Measurements from ENCODE around the gene COMMD3. TPM values are rescaled to one million over a fixed set of nuclear protein-coding genes. Genes with fewer than 3 reads are reported as not detected.

The COMMD3 gene
- total and polyA plus RNA-seq, 2 donors (not counting 3 experiments of a cell fraction or from before 2014, with no cell fraction given): 22.5 to 48.9 TPM

- Histone ChIP-seq H3K9me3 (replicated peaks; ENCODE audit: control insufficient read depth, insufficient read depth, low read length) (no peaks in the 10 kb centered on the region), H3K9ac (replicated peaks; ENCODE audit: extremely low read depth, insufficient read depth, low read length) (no peak overlapping the region), H3K4me2 (ENCODE audit: insufficient read depth, low read length) (peak overlapping the region; percentile 71), H2AFZ (ENCODE audit: low read depth, low read length) (no peak overlapping the region), H3K9me1 (replicated peaks; ENCODE audit: control insufficient read depth, extremely low read depth, insufficient read depth, low read length) (no peaks in the 10 kb centered on the region), H3K27ac (ENCODE audit: insufficient read depth, low read depth, low read length) (no peak overlapping the region), H3K36me3 (ENCODE audit: control insufficient read depth in 2 of 2, extremely low read depth in 1 of 2, insufficient read depth in 2 of 2, low read length in 2 of 2) (no peaks in the 10 kb centered on the region), H3K27me3 (ENCODE audit: control insufficient read depth in 2 of 2, insufficient read depth in 2 of 2, low read length in 2 of 2) (peaks cover 20 to 27% of the 10 kb centered on the region in 2 experiments), H4K20me1 (replicated peaks; ENCODE audit: control insufficient read depth, extremely low read depth, insufficient read depth, low read length) (peaks cover 10% of the 10 kb centered on the region), H3K79me2 (ENCODE audit: control insufficient read depth, insufficient read depth, low read length) (no peaks in the 10 kb centered on the region), H3K4me3 (replicated peaks in 1 of 3; ENCODE audit: insufficient read depth in 1 of 3, low read depth in 1 of 3, low read length in 3 of 3) (no peak overlapping the region), H3K4me1 (ENCODE audit: control insufficient read depth, extremely low read depth, insufficient read depth, low read length) (peaks cover 22% of the 10 kb centered on the region)
- DNase-seq (ENCODE audit: low read depth, low spot score) (no peak), FAIRE-seq (no peak)
- dilution Hi-C loops (cut with MboI; ENCODE audit: extremely low pct_ligation_motif_present, low sequenced_read_pairs): no loop called here
- CTCF ChIA-PET: interaction anchor here (0.6 to 1.3 kb wide), 2 partner anchors 308 to 663 kb away, joined by 3 read pairs; no protein-coding TSS in a partner anchor
- POLR2A ChIA-PET: interaction anchor here (0.6 kb wide), 1 partner anchor 731 kb away, joined by 4 read pairs; no protein-coding TSS in a partner anchor
- TF ChIP-seq POLR2AphosphoS5 (IDR thresholded peaks at IDR 0.05; ENCODE audit: insufficient read depth, low read depth, low read length) (no peak), FOS (IDR thresholded peaks at IDR 0.05; ENCODE audit: borderline replicate concordance, insufficient read depth, low read length) (no peak), MYC (IDR thresholded peaks at IDR 0.05; ENCODE audit: low read depth, low read length) (no peak), JUN (IDR thresholded peaks at IDR 0.05; ENCODE audit: borderline replicate concordance, insufficient read depth, insufficient read length, low read depth) (no peak), EZH2 (IDR thresholded peaks at IDR 0.05; ENCODE audit: borderline replicate concordance, low read depth, low read length, severe bottlenecking) (no peak), POLR2A (IDR thresholded peaks at IDR 0.05; ENCODE audit: low read depth, low read length) (no peak), MAX (IDR thresholded peaks at IDR 0.05; ENCODE audit: insufficient read depth, insufficient read length) (no peak), GATA2 (IDR thresholded peaks at IDR 0.05; ENCODE audit: insufficient read depth, insufficient read length, low read depth, low read length) (no peak), CTCF (IDR thresholded peaks at IDR 0.05; ENCODE audit: extremely low read depth in 1 of 2, insufficient read depth in 1 of 2, low read depth in 1 of 2, low read length in 2 of 2) (no peak)
- BruUV-seq (replicated peaks): no TSS peak
- intact Hi-C loops (cut with micrococcal nuclease): loop anchor here (5.0 to 10.0 kb wide), 3 partner anchors 395 to 822 kb away; partner anchors contain the start of genes MSRB2 and PIP4K2A
Measured at GRCh38 chr10:22319547-22319979, 3.4 kb downstream of the COMMD3 start.

Data from endothelial cell of umbilical vein (primary cell).